Gastrocnemius medialis (tissue), 4 donors: ENCODE measurements around the gene BSN.

ENCODE experiments used
- POLR2A ChIP-seq, 2 donors: fragments of 450-650 bp; IDR thresholded peaks; one replicate each; pipeline ENCODE4 v1.6.1; 2017; ENCODE audit warnings: antibody characterized with exemption in 2 of 2, mild to moderate bottlenecking in 2 of 2, moderate library complexity in 2 of 2
- TF ChIP-seq, protein P1 (sequence below), 5 experiments: fragments of 450-650 bp in 3 of 5; fragments of 200-600 bp in 2 of 5; sonication (generic) in 2 of 5; IDR thresholded peaks in 4 of 5; conservative IDR thresholded peaks in 1 of 5; 1 replicate in 4 of 5; 2 replicates in 1 of 5; pipeline ENCODE4 v1.5.1; 2016 to 2019; ENCODE audit warnings: antibody characterized with exemption in 5 of 5, mild to moderate bottlenecking in 3 of 5, moderate library complexity in 3 of 5

DNA sequence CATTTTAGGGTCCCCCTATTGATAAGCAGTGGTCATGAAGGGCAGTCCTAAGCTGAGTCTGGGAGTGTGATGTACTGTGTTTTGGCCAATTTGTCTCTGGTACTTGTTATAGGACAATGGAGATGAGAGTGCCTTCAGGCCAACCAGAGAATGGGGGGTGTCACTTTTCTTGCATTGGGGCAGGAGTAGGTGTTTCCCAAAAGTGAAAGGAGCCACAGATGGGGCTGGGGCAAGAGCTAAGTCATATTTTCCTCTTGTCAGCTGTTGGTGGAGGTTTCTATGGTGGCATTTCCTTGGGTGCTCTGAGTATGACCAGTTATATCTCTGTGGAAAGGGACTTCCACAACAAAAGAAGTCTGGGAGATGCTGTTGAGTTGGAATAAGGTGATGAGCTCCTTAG, 24.7 kb upstream of the BSN start:
- TF ChIP-seq, protein P1, sequence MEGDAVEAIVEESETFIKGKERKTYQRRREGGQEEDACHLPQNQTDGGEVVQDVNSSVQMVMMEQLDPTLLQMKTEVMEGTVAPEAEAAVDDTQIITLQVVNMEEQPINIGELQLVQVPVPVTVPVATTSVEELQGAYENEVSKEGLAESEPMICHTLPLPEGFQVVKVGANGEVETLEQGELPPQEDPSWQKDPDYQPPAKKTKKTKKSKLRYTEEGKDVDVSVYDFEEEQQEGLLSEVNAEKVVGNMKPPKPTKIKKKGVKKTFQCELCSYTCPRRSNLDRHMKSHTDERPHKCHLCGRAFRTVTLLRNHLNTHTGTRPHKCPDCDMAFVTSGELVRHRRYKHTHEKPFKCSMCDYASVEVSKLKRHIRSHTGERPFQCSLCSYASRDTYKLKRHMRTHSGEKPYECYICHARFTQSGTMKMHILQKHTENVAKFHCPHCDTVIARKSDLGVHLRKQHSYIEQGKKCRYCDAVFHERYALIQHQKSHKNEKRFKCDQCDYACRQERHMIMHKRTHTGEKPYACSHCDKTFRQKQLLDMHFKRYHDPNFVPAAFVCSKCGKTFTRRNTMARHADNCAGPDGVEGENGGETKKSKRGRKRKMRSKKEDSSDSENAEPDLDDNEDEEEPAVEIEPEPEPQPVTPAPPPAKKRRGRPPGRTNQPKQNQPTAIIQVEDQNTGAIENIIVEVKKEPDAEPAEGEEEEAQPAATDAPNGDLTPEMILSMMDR (IDR thresholded peaks at IDR 0.05 in 4 of 5, conservative IDR thresholded peaks at IDR 0.05 in 1 of 5), result no peak
- TF ChIP-seq POLR2A (IDR thresholded peaks at IDR 0.05), result no peak
